Endothelial cell of umbilical vein (primary cell): ENCODE results near the gene ZNF680. TPM values are rescaled to one million over a fixed set of nuclear protein-coding genes. Genes with fewer than 3 reads are reported as not detected.

Experiments used
- Bru-seq: library from RNA; stranded (reverse); fragments of 400-500 nt; gene quantifications from one replicate; lab custom pipeline; 2021; lab: Mats Ljungman, UMichigan
- BruChase-seq, 2 experiments: library from RNA; stranded (reverse); fragments of 400-500 nt; gene quantifications; one replicate each; lab custom pipeline; 2021; lab: Mats Ljungman, UMichigan
- BruUV-seq: library from RNA; stranded (reverse); fragments of 400-500 nt; replicated peaks from 2 replicates; lab custom pipeline; 2021; lab: Mats Ljungman, UMichigan
- CTCF ChIA-PET: fragments of 300-600, 350-600 bp; sonication (Branson Sonifier 250); formaldehyde crosslinking; loops from one replicate; lab custom pipeline; 2021; ENCODE audit warnings: antibody characterized with exemption, inconsistent platforms; lab: Charles Lee
- POLR2A ChIA-PET: fragments of 300-600, 350-600 bp; sonication (Branson Sonifier 250); formaldehyde crosslinking; loops from one replicate; lab custom pipeline; 2021; ENCODE audit warnings: antibody characterized with exemption, inconsistent platforms; lab: Charles Lee
- DNase-seq: peaks from one replicate; pipeline ENCODE4 v3.0.0-alpha.2; 2011; ENCODE audit warnings: low read depth, low spot score
- FAIRE-seq: peaks from 2 replicates; lab custom pipeline; 2011; peaks lifted over from hg19 to GRCh38; lab: Jason Lieb, UNC
- H2AFZ ChIP-seq: 2 replicates; pipeline ENCODE4 v1.6.0; 2012; ENCODE audit warnings: low read depth, low read length, control low read depth, inconsistent platforms
- H3K27ac ChIP-seq: 2 replicates; pipeline ENCODE4 v1.5.1; 2011; ENCODE audit warnings: low read depth, mild to moderate bottlenecking, control low read depth, low read length, moderate library complexity; ENCODE audit not compliant: insufficient read depth
- H3K27me3 ChIP-seq, 2 experiments: 2 replicates each; pipeline versions ENCODE4 v1.6.0 to v1.6.1; 2011; ENCODE audit warnings: low read length in 2 of 2, mixed read lengths in 1 of 2; ENCODE audit not compliant: control insufficient read depth in 2 of 2, insufficient read depth in 2 of 2
- H3K36me3 ChIP-seq, 2 experiments: 2 replicates in 1 of 2; 3 replicates in 1 of 2; pipeline ENCODE4 v1.5.1; 2011; ENCODE audit warnings: low read length in 2 of 2, mild to moderate bottlenecking in 1 of 2, moderate library complexity in 1 of 2; ENCODE audit not compliant: control insufficient read depth in 2 of 2, insufficient read depth in 2 of 2; ENCODE audit errors: extremely low read depth in 1 of 2
- H3K4me1 ChIP-seq: 3 replicates; pipeline ENCODE4 v1.5.1; 2011; ENCODE audit warnings: mild to moderate bottlenecking, low read length; ENCODE audit not compliant: control insufficient read depth, insufficient read depth; ENCODE audit errors: extremely low read depth
- H3K4me2 ChIP-seq: 2 replicates; pipeline ENCODE4 v1.6.1; 2011; ENCODE audit warnings: low read length, control low read depth, mixed read lengths; ENCODE audit not compliant: insufficient read depth
- H3K4me3 ChIP-seq, 3 experiments: fragments of 200-600 bp in 1 of 3; sonication (generic), shearing (Covaris generic) in 1 of 3; replicated peaks in 1 of 3; 2 replicates each; pipeline ENCODE4 v1.5.1; 2011 to 2016; ENCODE audit warnings: control low read depth in 3 of 3, low read length in 3 of 3, mild to moderate bottlenecking in 2 of 3, inconsistent platforms in 1 of 3, low read depth in 1 of 3, moderate library complexity in 1 of 3; ENCODE audit not compliant: insufficient read depth in 1 of 3
- H3K79me2 ChIP-seq: 2 replicates; pipeline ENCODE4 v1.6.0; 2012; ENCODE audit warnings: low read length, inconsistent platforms; ENCODE audit not compliant: control insufficient read depth, insufficient read depth
- H3K9ac ChIP-seq: replicated peaks from 2 replicates; pipeline ENCODE3; 2011; ENCODE audit warnings: low read length, control low read depth; ENCODE audit not compliant: insufficient read depth; ENCODE audit errors: extremely low read depth
- H3K9me1 ChIP-seq: replicated peaks from 3 replicates; pipeline ENCODE4 v1.6.0; 2011; ENCODE audit warnings: mild to moderate bottlenecking, low read length; ENCODE audit not compliant: control insufficient read depth, insufficient read depth; ENCODE audit errors: extremely low read depth
- H3K9me3 ChIP-seq: replicated peaks from 2 replicates; pipeline ENCODE4 v1.5.1; 2012; ENCODE audit warnings: low read length, inconsistent platforms; ENCODE audit not compliant: control insufficient read depth, insufficient read depth
- H4K20me1 ChIP-seq: replicated peaks from 2 replicates; pipeline ENCODE3; 2011; ENCODE audit warnings: mild to moderate bottlenecking, low read length; ENCODE audit not compliant: control insufficient read depth, insufficient read depth; ENCODE audit errors: extremely low read depth
- EZH2 ChIP-seq: IDR thresholded peaks from 2 replicates; pipeline ENCODE4 v1.6.1; 2012; ENCODE audit warnings: borderline replicate concordance, low read depth, mild to moderate bottlenecking, moderate library complexity, low read length, inconsistent platforms; ENCODE audit not compliant: severe bottlenecking
- FOS ChIP-seq: IDR thresholded peaks from 2 replicates; pipeline ENCODE4 v1.6.1; 2011; ENCODE audit warnings: mild to moderate bottlenecking, low read length, moderate library complexity, borderline replicate concordance; ENCODE audit not compliant: insufficient read depth
- GATA2 ChIP-seq: IDR thresholded peaks from 2 replicates; pipeline ENCODE4 v1.7.0; 2011; ENCODE audit warnings: low read depth, mild to moderate bottlenecking, moderate library complexity, mixed read lengths, low read length; ENCODE audit not compliant: insufficient read length, insufficient read depth
- JUN ChIP-seq: IDR thresholded peaks from 2 replicates; pipeline ENCODE4 v1.6.1; 2011; ENCODE audit warnings: borderline replicate concordance, low read depth; ENCODE audit not compliant: insufficient read length, insufficient read depth
- MYC ChIP-seq: IDR thresholded peaks from one replicate; pipeline ENCODE4 v1.6.1; 2011; ENCODE audit warnings: mild to moderate bottlenecking, low read depth, low read length
- POLR2A ChIP-seq: IDR thresholded peaks from 2 replicates; pipeline ENCODE4 v1.6.1; 2012; ENCODE audit warnings: low read depth, mild to moderate bottlenecking, control low read depth, low read length
- POLR2AphosphoS5 ChIP-seq: IDR thresholded peaks from 2 replicates; pipeline ENCODE4 v1.6.1; 2012; ENCODE audit warnings: low read depth, mild to moderate bottlenecking, control low read depth, low read length, moderate library complexity; ENCODE audit not compliant: insufficient read depth
- dilution Hi-C: fragments of 300-500 bp; cut with MboI; formaldehyde crosslinking; loops from one replicate; pipeline ENCODE4 v1.15.0; 2019; ENCODE audit warnings: low sequenced_read_pairs; ENCODE audit not compliant: extremely low pct_ligation_motif_present
- intact Hi-C: fragments of 100-400 bp; cut with micrococcal nuclease; formaldehyde crosslinking; loops from one replicate; pipeline ENCODE4 v1.10.0; 2022
- long read RNA-seq: library from polyadenylated mRNA; stranded (forward); transcript quantifications from one replicate; pipeline ENCODE4 v2.0.0, GENCODE V29; 2021
- polyA minus RNA-seq, 3 experiments: library from RNA; depleted of rRNA, polyadenylated mRNA; stranded (reverse); fragments of >200 nt; gene quantifications; 1 replicate in 1 of 3; 2 replicates in 2 of 3; pipeline ENCODE4 v1.2.3, GENCODE V29; 2011
- polyA plus RNA-seq, 4 experiments: library from polyadenylated mRNA; depleted of rRNA in 3 of 4; stranded (reverse) in 3 of 4; unstranded in 1 of 4; fragments of >200 nt; gene quantifications; 2 replicates each; pipeline versions ENCODE4 v1.2.1 to v1.2.3, GENCODE V29; 2011 to 2012; ENCODE audit warnings: missing spikeins in 1 of 4
- total RNA-seq: library from RNA; stranded (reverse); gene quantifications from 2 replicates; pipeline ENCODE4 v1.2.3, GENCODE V29; 2021
- TF ChIP-seq, protein P1 (sequence below): IDR thresholded peaks from 2 replicates; pipeline ENCODE4 v1.6.1; 2011; ENCODE audit not compliant: insufficient read depth, insufficient read length
- TF ChIP-seq, protein P2 (sequence below), 2 donors: IDR thresholded peaks; 1 replicate in 1 of 2; 2 replicates in 1 of 2; pipeline ENCODE4 v1.5.1; 2011; ENCODE audit warnings: low read length in 2 of 2, mild to moderate bottlenecking in 2 of 2, moderate library complexity in 2 of 2, control low read depth in 1 of 2, inconsistent platforms in 1 of 2, low read depth in 1 of 2; ENCODE audit not compliant: insufficient read depth in 1 of 2; ENCODE audit errors: extremely low read depth in 1 of 2

ZNF680 gene
- total RNA-seq (10.8 and 11.5 TPM in 2 replicates), polyA plus RNA-seq (0.83 and 1.0 TPM in 2 replicates), polyA minus RNA-seq (3.8 and 5.6 TPM in 2 replicates), Bru-seq, nascent RNA (percentile 89 among the genes with signal in this experiment), BruChase-seq, experiment 1, labeled RNA remaining after a 6-hour chase (percentile 80 among the genes with signal in this experiment), BruChase-seq, experiment 2, labeled RNA remaining after a 2-hour chase (percentile 87 among the genes with signal in this experiment)
- 1.1 and 1.4 TPM in 2 replicates for polyA plus RNA-seq (2011; cell fraction: cytosol; rRNA removed)
- 8.3 and 8.8 TPM in 2 replicates for polyA plus RNA-seq (2011; cell fraction: nucleus; rRNA removed)
- polyA plus RNA-seq (2012), result 2.5 and 2.9 TPM in 2 replicates
- polyA minus RNA-seq (2011; cell fraction: cytosol; rRNA and poly(A)+ RNA removed), result 4.8 TPM
- polyA minus RNA-seq (2011; cell fraction: nucleus; rRNA and poly(A)+ RNA removed), result 15.4 and 20.4 TPM in 2 replicates
- long read RNA-seq, transcript ZNF680-201 (4 exons, 3,022 nt), result major isoform, 7 of 19 reads
- long read RNA-seq, partial matches to known transcripts, result 2 of 19 reads
- long read RNA-seq, other reads (novel, unspliced or antisense), result 10 of 19 reads

- Histone ChIP-seq H3K9ac (peak within 1 kb of the TSS; percentile 94), H3K27me3 (no peaks in the 10 kb centered on the region), H4K20me1 (no peaks in the 10 kb centered on the region), H3K4me1 (no peaks in the 10 kb centered on the region), H3K4me2 (peak within 1 kb of the TSS; percentile 88), H2AFZ (peak within 1 kb of the TSS; percentile 98), H3K27ac (peak within 1 kb of the TSS; percentile 89), H3K9me1 (no peaks in the 10 kb centered on the region), H3K4me3 (peak within 1 kb of the TSS; percentile 70 to 90 (median 86)), H3K9me3 (no peaks in the 10 kb centered on the region), H3K36me3 (no peaks in the 10 kb centered on the region), H3K79me2 (peaks cover 22% of the 10 kb centered on the region)
- DNase-seq (peak; percentile 96), FAIRE-seq (peak; percentile 92)
- TSS peak; percentile 65 for BruUV-seq
- ChIA-PET CTCF (interaction anchor here (0.9 to 1.0 kb wide), 2 partner anchors 10 to 25 kb away, joined by 3 read pairs; no protein-coding TSS in a partner anchor), POLR2A (interaction anchor here (0.6 to 1.3 kb wide), 4 partner anchors 12 to 474 kb away, joined by 3 to 7 read pairs (median 4); partner anchors contain the start of gene ZNF107)
- TF ChIP-seq GATA2 (no peak), POLR2A (peak; percentile 68), POLR2AphosphoS5 (peak; percentile 57), FOS (no peak), EZH2 (no peak), MYC (no peak), JUN (no peak)
- TF ChIP-seq, protein P1, sequence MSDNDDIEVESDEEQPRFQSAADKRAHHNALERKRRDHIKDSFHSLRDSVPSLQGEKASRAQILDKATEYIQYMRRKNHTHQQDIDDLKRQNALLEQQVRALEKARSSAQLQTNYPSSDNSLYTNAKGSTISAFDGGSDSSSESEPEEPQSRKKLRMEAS, result no peak
- TF ChIP-seq, protein P2, sequence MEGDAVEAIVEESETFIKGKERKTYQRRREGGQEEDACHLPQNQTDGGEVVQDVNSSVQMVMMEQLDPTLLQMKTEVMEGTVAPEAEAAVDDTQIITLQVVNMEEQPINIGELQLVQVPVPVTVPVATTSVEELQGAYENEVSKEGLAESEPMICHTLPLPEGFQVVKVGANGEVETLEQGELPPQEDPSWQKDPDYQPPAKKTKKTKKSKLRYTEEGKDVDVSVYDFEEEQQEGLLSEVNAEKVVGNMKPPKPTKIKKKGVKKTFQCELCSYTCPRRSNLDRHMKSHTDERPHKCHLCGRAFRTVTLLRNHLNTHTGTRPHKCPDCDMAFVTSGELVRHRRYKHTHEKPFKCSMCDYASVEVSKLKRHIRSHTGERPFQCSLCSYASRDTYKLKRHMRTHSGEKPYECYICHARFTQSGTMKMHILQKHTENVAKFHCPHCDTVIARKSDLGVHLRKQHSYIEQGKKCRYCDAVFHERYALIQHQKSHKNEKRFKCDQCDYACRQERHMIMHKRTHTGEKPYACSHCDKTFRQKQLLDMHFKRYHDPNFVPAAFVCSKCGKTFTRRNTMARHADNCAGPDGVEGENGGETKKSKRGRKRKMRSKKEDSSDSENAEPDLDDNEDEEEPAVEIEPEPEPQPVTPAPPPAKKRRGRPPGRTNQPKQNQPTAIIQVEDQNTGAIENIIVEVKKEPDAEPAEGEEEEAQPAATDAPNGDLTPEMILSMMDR (IDR thresholded peaks at IDR 0.05; ENCODE audit: extremely low read depth in 1 of 2, insufficient read depth in 1 of 2, low read depth in 1 of 2, low read length in 2 of 2), result no peak
- intact Hi-C loops (loop anchor here (1.0 to 5.0 kb wide), 2 partner anchors 104 to 230 kb away; partner anchors contain the start of genes ZNF107 and ZNF138), dilution Hi-C loops (no loop called here)
Observed at GRCh38 chr7:64562626-64563278, at the start of gene ZNF680. Gene ZNF680, minus strand, starts transcription at chr7:64563071. Its CDS starts 117 bp downstream, at chr7:64562954.
